A549 treated with AZD9567 at 1 μM for 4 hours (cell line): ENCODE results near the gene BRPF1. TPM values are rescaled to one million over a fixed set of nuclear protein-coding genes. Genes with fewer than 3 reads are reported as not detected.

ENCODE experiments used
- total RNA-seq: library from RNA; stranded (reverse); fragments of 200-300 nt; extraction: Qiagen RNA extraction; gene quantifications from 5 replicates; pipeline ENCODE4 v1.2.3, GENCODE V29; 2022; ENCODE audit not compliant: insufficient read depth

The BRPF1 gene, protein sequence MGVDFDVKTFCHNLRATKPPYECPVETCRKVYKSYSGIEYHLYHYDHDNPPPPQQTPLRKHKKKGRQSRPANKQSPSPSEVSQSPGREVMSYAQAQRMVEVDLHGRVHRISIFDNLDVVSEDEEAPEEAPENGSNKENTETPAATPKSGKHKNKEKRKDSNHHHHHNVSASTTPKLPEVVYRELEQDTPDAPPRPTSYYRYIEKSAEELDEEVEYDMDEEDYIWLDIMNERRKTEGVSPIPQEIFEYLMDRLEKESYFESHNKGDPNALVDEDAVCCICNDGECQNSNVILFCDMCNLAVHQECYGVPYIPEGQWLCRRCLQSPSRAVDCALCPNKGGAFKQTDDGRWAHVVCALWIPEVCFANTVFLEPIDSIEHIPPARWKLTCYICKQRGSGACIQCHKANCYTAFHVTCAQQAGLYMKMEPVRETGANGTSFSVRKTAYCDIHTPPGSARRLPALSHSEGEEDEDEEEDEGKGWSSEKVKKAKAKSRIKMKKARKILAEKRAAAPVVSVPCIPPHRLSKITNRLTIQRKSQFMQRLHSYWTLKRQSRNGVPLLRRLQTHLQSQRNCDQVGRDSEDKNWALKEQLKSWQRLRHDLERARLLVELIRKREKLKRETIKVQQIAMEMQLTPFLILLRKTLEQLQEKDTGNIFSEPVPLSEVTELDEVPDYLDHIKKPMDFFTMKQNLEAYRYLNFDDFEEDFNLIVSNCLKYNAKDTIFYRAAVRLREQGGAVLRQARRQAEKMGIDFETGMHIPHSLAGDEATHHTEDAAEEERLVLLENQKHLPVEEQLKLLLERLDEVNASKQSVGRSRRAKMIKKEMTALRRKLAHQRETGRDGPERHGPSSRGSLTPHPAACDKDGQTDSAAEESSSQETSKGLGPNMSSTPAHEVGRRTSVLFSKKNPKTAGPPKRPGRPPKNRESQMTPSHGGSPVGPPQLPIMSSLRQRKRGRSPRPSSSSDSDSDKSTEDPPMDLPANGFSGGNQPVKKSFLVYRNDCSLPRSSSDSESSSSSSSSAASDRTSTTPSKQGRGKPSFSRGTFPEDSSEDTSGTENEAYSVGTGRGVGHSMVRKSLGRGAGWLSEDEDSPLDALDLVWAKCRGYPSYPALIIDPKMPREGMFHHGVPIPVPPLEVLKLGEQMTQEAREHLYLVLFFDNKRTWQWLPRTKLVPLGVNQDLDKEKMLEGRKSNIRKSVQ (N-terminal part only)
- 17.8 to 20.9 TPM (median 20.0 TPM) in 5 replicates for total RNA-seq

DNA sequence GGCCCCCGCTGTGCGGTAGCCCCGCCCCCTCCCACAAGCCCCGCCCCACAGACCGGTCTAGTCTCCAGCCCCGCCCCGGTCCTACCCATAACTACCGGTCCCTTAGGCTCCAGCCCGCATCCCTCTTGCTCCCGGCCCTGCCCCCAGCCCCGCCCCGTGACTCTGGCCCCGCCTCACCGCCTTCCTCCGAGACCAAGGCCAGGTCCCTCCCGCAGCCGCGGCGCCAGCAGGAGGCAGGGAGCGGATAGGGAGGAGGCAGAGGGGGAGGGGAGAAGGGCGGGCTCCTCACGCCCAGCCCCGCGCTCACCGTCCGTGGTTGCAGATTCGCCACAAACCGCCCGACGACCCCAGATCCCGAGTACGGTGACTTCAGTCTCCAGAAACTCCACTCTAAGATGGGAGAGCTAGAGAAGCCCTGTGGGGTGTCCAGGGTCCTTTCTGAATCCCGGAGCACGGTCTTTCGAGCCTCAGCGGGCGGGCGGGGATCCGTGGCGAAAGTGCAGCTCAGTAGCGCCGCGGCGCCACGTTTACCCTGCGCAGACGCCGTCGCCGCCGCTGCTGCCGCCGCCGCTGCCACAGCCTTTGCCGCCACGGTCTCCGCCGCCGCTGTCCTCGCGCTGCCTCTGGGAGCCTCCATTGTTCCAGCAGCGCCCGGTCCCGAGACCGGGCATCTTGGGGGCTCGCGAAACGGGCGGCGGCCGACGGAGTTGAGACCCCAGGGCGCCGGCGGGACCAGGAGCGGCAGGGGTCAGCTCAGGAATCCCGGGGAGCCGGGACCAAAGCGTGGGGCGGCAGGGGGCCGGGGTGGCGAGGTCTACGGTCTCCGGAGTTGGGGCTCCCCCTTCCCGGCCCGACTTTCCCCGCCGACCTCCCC is at the start of gene BRPF1:
TSS of gene BRPF1 (plus strand) at position 530 of the 874 bp plus-strand sequence. CDS start 2,406 bp downstream, outside the sequence.

DNA sequence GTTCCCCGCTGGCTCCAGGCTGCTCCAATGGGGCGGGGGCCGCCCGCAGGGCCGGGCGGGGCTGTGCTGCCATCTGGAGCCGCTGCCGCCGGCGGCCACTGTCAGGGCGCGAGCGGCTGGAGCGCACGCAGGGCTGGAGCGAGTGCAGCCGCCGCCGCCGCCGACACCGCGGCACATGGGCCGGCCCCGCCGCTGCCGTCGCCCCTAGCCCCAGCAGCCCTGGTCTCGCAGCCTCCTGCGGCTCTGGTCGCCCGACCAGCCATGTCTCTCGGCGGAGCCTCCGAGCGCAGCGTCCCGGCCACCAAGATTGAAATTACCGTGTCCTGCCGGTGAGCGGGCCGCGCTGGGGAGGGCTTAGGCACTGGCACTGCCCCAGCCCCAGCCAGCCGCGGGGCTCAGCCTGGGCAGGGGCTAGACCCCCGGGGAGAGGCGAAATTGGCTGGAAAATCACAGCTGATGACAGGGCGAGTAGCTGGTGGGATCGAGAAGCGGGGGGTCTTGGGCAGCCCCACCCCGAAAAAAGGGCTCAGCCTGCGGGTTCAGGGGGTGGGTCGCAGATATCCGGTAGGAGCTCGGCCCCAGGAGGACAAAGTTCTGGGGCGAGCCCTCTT is 27.7 kb upstream of the BRPF1 start, which contains the start of gene CPNE9:
TSS of gene CPNE9 (plus strand) at position 98 of the 611 bp plus-strand sequence. CDS start at position 262, 164 bp downstream.

DNA sequence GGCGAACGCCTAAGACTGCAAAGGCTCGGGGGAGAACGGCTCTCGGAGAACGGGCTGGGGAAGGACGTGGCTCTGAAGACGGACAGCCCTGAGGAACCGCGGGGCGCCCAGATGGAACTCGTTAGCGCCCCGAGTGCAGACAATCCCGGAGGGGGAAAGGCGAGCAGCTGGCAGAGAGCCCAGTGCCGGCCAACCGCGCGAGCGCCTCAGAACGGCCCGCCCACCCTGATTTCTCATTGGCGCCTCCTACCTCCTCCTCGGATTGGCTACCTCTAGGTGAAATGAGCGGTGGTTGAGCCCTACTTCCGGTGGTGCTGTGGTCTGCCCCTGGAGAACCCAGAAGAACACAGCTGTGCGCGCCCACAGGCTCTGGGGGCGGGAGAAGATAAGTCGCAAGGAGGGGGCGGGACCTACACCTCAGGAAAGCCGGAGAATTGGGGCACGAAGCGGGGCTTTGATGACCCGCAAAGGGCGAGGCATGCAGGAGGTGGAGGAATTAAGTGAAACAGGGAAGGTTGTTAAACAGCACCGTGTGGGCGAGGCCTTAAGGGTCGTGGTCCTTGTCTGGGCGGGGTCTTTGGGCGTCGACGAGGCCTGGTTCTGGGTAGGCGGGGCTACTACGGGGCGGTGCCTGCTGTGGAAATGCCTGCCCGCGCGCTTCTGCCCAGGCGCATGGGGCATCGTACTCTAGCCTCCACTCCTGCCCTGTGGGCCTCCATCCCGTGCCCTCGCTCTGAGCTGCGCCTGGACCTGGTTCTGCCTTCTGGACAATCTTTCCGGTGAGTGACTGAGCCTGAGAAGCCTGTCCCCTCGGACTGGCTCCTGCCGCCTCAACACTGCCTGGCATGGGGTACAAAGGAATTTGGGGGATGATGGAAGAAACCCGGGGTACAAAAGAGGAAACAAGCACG is 18.4 kb downstream of the BRPF1 start, which contains the start of gene OGG1:
TSS of gene OGG1 (plus strand) at position 308 of the 911 bp plus-strand sequence. CDS start at position 643, 335 bp downstream.

DNA sequence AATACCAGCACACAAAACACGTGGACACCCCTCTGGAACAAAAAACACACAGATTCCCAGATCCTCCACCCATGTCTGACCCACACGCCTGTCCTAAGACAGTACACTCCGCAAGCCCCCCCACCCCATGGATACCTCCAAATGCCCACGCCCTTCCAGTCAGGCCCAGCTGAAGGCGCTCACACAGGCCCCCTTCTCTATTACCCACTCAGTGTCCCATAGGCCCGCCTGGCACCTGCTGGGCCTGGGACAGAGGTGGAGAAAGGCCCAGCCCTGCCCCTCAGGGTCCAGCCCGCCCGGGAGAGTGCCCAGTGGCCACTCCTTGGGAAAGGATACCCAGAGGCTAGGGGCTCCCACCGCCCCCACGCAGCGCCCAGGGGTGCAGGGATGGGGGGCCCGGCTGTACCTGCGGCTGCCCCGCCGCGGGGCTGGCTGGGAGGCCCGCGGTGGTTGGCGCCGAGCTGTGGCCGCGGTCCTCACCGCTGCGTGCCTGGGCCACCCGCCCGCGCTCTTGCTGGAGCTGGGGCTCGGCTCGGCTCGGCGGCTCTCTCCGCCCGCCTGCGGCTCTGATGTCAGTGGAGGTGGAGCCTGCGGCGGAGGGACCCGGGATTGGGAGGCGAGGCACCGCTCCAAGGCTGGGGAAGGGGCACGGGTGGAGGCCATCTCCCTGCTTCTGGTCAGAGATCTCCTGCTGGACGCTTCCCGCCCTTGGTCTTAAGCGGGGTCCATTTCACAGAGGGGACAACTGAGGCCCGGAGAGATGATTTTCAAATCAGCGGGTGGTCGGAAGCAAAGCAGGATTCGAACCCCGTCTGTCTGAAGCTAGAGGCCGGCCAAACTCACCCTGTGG is 38.1 kb downstream of the BRPF1 start, which contains the start of gene CAMK1:
TSS of gene CAMK1 (minus strand) at position 522 of the 850 bp plus-strand sequence. CDS start 2,198 bp downstream, outside the sequence.

DNA sequence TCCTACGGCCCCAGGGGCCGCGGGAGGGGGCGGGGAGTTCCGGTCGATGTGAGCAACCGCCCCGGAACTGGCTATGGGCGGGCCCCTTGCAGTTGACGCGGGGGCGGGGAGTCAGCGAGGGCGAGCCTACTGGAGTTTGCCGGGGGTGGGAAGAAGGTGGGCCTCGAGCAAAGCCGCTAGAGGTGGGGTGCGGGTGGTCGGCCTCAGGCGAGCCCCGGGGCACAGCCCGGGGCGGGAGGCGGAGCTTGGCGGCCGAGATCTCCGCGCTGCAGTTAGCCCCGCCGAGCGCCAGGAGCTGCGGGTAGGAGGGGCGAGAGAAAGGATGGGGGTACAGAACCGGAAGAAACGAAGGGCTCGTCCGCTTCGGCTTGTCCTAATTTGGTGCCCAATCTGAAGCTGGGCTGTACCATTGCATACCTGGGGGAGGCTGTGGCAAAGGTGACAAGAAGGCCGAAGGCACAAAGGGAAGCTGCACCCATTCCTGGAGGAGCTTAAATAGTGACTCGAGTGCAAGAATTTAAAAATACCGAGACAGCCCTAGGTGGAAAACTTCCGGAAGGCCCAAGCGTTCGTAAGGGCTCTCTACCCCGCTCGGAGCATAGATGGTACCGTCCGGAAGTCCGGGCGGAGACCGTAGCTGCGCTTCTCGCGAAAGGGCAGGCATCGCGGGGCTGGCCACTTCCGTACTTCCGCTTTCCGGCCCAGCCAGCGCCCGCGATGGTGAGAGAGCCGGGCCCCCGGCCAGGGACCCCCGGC is 61.0 kb downstream of the BRPF1 start, which contains the start of the genes ARPC4 and TADA3:
TSS of gene ARPC4 (plus strand) at position 678 of the 756 bp plus-strand sequence. CDS start at position 718, 40 bp downstream.
TSS of gene TADA3 (minus strand) at position 69 of the 756 bp plus-strand sequence. CDS start 1,007 bp downstream, outside the sequence.

Other genes starting within 250 kb of the BRPF1 start
- 0.03 to 0.07 TPM (median 0.04 TPM) in 4 of 5 replicates, not detected in the other for gene LHFPL4, start 177.9 kb upstream of the BRPF1 start, total RNA-seq
- gene MTMR14, start 82.2 kb upstream of the BRPF1 start, total RNA-seq: 24.9 to 31.7 TPM (median 29.9 TPM) in 5 replicates
- gene CPNE9, start 27.9 kb upstream of the BRPF1 start, total RNA-seq: 0.18 to 0.31 TPM (median 0.21 TPM) in 4 of 5 replicates, not detected in the other
- 14.7 to 17.9 TPM (median 16.8 TPM) in 5 replicates for gene OGG1, start 18.2 kb downstream of the BRPF1 start, total RNA-seq
- 13.6 to 16.8 TPM (median 16.2 TPM) in 5 replicates for gene CAMK1, start 38.2 kb downstream of the BRPF1 start, total RNA-seq
- gene TADA3, start 60.7 kb downstream of the BRPF1 start, total RNA-seq: 49.0 to 59.0 TPM (median 57.7 TPM) in 5 replicates
- 144 to 268 TPM (median 150 TPM) in 5 replicates for gene ARPC4, start 61.3 kb downstream of the BRPF1 start, total RNA-seq
- gene TTLL3, start 78.5 kb downstream of the BRPF1 start, total RNA-seq: 6.9 to 10.0 TPM (median 7.9 TPM) in 5 replicates
- gene RPUSD3, start 112.3 kb downstream of the BRPF1 start, total RNA-seq: 45.8 to 59.7 TPM (median 56.7 TPM) in 5 replicates
- 30.4 to 45.5 TPM (median 37.8 TPM) in 5 replicates for gene CIDEC, start 148.5 kb downstream of the BRPF1 start, total RNA-seq
- 62.9 to 86.9 TPM (median 83.6 TPM) in 5 replicates for gene JAGN1, start 158.9 kb downstream of the BRPF1 start, total RNA-seq
- 0.98 to 1.3 TPM (median 1.2 TPM) in 4 of 5 replicates, not detected in the other for gene IL17RE, start 171.1 kb downstream of the BRPF1 start, total RNA-seq
- gene IL17RC, start 185.4 kb downstream of the BRPF1 start, total RNA-seq: 22.3 to 27.2 TPM (median 22.6 TPM) in 5 replicates
- gene CRELD1, start 202.1 kb downstream of the BRPF1 start, total RNA-seq: 11.5 to 14.6 TPM (median 12.6 TPM) in 5 replicates
- gene PRRT3, start 220.7 kb downstream of the BRPF1 start, total RNA-seq: 0.51 to 1.7 TPM (median 1.6 TPM) in 5 replicates